ENCODE results near the gene MIPOL1.
"Not testable (repeated sequence)": the region's sequence is repeated elsewhere in the genome, so short reads cannot be mapped to it uniquely, and the experiment has no call there.

MIPOL1 gene

DNA sequence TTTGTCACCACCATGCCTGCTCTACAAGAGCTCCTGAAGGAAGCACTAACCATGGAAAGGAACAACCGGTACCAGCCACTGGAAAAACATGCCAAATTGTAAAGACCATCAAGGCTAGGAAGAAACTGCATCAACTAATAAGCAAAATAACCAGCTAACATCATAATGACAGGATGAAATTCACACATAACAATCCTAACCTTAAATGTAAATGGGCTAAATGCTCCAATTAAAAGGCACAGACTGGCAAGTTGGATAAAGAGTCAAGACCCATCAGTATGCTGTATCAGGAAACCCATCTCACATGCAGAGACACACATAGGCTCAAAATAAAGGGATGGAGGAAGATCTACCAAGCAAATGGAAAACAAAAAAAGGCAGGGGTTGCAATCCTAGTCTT, 97.5 kb downstream of the MIPOL1 start:
- DNase-seq = not testable (repeated sequence)

DNA sequence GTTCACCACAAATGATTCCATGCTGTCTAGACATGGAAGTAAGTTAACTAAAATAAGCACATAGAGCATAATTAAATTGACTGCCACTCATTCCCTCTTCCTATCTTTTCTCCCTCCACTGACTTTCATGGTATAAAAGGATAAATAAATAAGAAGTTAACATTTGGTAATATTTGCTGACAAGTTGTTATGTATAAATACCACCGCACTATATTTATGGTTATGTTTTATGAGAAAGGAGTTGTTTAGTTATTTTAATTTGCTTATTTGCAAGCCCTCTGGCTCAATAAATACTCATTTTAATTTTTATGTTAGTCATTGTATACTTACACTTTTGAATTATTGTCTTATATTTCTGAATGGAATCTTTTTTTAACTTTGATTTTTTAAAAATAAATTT, 113.5 kb downstream of the MIPOL1 start:
- no peak for DNase-seq

DNA sequence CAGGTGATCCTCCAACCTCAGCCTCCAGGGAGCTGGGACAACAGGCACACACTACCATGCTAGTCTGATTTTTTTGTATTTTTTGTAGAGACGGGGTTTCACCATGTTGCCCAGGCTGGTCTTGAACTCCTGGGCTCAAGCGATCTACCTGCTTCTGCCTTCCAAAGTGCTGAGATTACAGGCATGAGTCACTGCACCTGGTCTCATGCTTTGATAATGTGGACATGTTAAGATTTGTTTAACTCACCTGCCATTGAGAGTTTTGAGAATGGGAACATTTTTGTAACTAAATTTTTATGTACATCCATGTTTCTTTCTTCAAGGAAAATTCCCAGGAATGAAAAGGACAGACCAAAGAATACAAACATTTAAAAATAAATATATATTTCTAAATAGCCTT, 121.2 kb downstream of the MIPOL1 start:
- no peak for DNase-seq

DNA sequence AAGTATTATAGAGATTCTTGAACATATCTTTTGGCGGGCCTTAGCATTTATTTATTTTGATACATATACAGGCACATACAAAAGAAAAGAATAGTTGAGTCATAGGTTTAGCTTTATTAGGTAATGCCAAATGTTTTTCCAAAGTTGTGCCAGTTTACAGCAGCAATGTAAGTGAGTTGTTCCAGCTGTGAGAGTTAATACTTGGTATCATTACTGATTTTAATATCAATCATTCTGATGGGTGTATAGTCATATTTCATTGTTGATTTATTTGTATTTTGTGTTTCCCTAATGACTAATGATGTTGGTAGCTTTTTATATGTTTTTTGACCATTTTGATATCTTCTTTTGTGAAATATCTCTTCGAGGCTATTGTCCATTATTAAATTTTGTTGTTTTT, 122.4 kb downstream of the MIPOL1 start:
- no peak for DNase-seq

DNA sequence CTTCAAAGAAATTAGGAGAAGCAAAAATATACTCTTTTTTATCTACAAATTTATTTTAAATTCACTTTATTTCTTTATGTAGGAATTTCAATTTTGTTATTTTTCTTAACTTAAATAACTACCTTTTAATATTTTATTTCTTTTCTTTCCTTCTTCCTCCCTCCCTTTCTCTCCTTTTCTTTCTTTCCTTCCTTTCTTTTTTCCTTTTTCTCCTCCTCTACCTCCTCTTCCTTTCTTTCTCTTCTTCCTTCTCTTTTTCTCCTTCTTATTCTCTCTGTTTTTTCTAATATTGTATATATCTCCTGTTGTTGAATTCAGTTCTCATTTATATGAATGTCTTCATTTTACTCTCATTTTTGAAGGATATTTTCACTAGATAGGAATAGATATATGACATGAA, 127.6 kb downstream of the MIPOL1 start:
- DNase-seq = no peak

DNA sequence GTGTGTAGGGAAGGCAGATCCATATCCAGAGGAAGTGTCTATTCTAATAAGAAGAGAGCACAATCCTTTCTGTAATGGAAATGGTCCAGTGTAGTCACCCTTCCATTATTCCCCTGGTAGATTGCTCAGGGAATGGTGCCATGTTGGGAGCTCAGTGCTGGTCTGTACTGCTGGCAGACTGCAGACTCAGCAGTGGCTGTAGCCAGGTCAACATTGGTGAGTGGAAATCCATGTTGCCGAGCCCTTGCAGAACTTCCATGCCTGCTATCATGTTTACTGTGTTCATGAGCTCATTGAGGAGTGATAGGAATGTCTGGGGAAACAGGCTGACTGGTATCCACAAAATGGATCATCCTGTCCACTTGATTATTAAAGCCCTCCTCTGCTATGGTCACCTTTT, 128.7 kb downstream of the MIPOL1 start:
- no peak for DNase-seq

DNA sequence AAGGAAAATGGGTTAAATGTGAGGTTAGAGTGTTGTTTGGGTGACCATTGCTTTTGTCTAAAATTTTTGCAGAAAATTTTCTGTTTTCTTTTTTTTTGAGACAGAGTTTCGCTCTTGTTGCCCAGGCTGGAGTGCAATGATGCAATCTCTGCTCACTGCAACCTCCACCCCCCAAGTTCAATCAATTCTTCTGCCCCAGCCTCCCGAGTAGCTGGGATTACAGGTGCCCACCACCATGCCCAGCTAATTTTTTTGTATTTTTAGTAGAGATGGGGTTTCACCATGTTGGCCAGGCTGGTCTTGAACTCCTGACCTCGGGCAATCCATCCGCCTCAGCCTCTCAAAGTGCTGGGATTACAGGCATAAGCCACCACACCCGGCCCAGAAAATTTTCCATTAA, 130.2 kb downstream of the MIPOL1 start:
- DNase-seq = not testable (repeated sequence)

DNA sequence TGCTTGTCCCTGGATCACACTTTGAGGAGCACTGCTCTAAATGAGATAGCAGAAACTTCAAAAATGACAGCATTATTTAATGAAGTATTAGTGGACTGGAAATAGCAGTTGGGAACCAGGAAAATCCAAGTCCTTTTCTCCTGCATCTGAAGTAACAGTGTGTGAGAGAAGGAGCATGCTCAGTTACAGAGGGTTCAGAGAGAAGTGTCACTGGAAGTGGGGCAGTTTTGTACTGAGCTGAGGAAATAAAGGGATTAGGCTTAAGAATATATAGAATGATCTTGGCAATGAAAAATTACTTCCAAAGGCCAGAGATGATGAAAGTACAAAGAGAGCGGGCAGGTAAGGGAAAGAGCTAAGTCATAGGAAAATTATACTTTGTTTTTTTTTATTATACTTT, 130.9 kb downstream of the MIPOL1 start:
- no peak for DNase-seq

DNA sequence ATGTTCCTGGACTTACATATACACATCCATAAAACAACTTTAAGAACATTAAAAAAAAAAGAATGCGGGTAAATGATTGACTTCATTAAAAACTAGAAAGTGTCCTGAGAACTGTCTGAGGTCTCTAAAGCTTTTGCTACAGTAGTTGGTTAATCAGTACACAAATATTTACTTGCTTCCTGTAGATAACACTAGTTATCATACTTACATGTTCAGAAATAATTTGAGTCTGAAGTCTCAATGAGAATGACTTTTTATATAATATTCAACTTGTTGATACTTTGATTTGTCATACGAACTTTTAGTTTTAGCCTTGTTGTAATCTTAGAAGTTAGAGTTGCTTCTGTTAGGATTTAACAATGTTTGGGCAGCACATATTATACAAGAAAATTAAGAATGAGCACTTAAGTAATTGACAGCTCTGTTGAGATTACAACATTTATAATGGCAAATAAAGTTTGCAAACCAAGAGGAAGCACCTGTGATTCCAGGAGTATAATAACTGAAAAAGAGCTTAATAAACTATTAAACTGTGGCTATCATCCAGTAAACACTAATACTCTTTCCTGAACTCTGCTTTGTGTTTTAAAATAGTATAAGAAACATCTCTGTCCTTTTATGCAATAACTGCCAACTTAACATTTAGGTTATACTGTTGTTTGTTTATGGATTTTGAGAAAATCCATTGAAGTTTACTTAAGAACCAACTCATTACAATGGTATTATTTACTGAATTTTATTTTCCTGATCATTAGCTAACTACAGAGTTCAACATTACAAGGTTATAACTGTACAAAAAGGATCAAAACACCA, 131.7 kb downstream of the MIPOL1 start:
- DNase-seq = no peak

DNA sequence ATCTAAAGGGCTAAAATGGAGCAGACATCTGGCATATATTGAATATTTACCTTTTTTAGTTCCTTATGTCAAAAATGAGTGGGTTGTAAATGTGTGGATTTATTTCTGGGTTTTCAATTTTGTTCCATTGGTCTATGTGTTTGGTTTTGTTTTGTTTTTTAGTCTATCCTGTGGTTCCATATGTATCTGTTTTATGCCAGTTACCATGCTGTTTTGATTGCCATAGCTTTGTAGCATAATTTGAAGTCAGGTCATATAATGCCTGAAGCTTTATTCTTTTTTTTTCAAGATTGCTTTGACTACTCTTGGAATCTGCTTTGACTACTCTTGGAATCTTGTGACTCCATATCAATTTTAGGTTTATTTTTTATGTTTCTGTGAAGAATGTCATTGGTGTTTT, 133.2 kb downstream of the MIPOL1 start:
- no peak for DNase-seq

DNA sequence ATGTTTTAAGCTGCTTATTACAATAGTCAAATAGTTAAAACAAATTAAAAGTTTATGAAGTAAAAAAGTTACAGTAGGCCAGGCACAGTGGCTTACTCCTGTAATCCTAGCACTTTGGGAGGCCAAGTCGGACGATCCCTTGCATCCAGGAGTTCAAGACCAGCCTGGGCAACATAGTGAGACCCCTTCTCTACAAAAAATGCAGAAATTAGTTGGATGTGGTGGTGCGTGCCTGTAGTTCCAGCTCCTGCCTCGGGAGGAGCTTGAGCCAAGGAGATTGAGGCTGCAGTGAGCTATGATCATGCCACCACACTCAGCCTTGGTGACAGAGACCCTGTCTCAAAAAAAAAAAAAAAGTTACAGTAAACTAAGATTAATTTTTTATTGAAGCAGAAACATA, 142.6 kb downstream of the MIPOL1 start:
- DNase-seq = no peak

DNA sequence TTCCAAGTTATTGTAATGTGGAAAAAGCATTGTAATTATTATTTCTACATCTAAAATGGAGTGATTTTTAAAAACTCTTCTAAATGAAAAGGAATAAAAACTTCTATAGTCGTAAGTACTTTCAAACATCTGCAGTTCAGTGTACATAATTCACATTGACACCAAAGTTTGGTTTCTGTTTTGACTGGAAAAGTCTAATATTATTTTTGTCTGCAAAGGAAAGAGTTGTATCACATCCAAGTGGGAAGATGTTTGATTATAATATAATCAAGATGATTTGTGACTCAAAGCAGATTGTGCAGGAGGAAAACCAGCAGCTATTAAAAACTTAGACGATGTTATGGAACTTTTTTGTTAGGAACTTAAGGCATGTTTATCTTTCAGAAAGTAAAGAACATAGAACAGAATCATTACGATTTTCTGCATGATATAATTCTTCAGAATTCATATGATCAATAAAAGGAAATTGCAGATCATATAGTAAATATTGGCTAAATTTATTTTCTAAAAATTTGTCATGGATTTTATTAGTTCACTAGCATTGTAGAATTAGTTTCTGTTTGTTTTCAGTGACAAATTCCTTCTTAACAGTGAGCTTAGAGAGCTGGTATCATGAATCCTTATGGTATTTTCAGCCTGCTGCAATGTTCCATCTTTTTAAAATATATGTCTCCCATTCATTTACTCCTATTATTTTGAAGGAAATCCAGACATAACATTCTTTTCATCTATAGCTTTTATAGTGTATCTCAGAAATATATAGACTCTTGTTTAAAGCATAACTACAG, 145.8 kb downstream of the MIPOL1 start:
- DNase-seq = no peak

DNA sequence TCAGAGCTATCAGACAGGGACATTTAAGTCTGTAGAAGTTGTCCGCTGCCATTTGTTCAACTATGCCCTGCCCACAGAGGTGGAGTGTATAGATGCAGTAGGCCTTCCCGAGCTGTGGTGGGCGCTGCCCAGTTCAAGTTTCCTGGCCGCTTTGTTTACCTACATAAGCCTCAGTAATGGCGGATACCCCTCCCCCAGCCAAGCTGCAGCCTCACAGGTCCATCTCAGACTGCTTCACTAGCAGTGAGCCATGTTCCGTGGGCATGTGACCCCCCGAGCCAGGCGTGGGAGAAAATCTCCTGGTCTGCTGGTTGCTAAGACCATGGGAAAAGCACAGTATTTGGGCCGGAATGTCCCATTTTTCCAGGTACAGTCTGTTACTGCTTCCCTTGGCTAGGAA, 165.9 kb downstream of the MIPOL1 start:
- DNase-seq = no peak

DNA sequence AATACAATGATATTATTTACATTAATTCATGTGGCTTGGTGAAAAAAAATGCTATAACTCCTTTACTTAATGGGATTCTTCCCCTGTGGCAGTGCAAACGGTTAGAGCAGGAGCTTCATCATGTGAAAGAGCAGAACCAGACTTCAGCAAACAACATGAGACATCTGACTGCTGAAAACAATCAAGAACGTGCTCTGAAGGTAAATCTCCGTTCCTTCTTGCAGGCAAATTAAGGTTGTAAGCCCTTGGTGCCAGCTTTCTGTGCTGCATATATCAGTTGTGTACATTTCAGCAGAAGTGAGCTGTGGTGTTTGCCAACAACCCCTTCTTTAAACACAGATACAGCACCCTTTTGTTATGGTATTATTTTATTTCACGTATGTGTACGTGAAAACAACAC, 171.7 kb downstream of the MIPOL1 start:
- peak; percentile 53 for DNase-seq

DNA sequence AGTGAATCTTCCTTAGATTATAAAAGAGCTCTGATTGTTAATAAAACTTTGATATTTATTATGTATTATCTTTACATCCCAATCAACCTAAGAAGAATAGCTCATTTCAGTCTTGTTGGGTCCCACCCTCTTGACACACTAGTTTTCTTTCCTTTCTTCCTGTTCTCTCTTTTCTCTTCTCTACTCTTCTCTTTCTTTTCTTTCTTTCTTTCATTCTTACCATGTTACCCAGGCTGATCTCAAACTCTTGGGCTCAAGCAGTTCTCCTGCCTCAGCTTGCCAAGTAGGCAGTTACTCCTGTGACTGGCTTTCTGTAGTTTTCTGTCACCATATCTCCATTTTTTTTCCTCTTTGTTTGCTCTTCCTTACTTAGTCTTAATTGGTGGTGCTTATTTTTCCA, 177.8 kb downstream of the MIPOL1 start:
- DNase-seq = no peak

DNA sequence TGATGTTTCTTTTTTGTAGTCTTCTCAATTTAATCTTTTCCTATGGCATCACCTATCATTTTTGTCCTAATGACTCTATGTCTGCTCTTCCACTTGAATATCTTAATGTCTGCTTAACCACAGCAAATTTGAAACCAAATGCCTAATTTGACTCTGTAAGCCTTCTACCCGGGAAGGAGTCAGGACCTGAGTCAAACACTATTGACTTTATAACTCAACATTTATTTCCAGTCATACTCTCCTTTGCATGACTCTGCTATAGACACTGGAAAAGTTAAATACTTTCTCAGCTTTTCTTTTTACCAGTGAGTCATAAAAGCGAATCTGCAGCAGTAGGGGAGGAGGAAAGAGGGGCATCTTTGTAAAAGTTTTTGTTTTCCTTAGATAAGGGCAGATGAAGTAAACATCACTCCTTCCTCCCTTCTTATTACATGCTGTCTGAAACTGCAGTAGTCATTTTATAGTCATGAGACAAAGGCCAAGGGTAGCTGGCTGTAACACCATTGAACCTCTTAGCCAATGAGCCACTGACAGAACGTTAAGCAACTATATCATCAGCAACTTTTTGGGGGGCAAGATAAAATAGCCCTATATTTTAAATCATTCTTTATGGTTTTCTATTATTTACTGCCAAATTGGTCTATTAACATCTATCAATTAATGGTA, 179.3 kb downstream of the MIPOL1 start:
- no peak for DNase-seq

DNA sequence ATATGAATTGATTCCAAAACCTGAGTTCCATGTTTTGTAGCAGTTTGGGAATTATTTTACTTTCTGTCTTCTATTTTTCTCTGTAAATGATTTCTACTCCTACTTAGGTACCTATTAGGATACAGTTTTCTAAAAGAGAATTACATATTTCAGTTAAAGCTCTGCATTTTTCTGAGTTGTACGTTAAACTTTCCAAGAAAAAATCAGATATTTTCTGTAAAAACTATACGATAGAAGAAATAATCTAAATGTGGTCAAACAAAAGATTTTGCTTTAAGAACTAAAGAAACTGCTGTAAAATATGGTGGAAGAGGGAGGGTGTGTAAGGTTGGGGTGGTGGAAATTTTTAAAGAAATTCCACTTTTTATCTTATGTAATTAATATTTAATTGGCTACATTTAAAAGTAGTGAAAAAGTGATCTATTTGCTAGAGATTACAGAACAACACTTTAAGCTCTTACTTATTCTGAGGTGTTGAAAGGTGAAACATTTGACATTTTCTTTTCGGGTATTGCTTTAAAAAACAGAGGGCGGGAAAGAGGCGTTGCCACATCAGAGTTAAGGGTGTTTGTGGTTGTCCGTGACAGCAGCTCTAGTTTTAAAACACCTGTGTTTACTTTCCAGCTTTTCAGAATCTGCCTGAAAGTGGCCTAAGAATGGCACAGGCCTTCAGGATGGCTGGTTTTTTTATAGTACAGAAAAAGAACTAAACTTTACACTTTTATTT, 187.3 kb downstream of the MIPOL1 start:
- DNase-seq = peak; percentile 64

DNA sequence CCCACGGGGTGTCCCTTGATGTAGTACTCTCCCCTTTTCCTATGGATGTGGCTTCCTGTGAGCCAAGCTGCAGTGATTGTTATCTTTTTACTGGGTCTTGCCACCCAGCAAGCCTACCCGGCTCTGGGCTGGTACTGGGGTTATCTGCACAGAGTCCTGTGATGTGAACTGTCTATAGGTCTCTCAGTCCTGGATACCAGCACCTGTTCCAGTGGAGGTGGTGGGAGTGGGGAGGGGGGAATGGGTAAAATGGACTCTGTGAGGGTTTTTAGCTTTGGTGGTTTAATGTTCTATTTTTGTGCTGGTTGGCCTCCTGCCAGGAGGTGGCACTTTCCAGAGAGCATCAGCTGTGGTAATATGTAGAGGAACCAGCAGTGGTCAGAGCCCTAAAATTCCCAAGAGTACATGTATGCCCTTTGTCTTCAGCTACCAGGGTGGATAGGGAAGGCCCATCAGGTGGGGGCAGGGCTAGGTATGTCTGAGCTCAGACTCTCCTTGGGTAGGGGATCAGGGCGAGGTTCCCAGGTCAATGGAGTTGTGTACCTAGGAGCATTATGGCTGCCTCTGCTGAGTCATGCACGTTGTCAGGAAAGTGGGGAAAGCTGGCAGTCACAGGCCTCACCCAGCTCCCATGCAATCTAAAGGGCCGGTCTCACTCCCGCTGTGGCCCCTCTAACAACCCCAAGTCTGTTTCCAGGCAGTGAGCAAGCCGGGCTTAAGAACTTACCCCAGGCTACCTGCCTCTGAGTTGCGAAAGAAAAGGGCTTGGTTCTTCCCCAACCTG, 199.6 kb downstream of the MIPOL1 start:
- not testable (repeated sequence) for DNase-seq

DNA sequence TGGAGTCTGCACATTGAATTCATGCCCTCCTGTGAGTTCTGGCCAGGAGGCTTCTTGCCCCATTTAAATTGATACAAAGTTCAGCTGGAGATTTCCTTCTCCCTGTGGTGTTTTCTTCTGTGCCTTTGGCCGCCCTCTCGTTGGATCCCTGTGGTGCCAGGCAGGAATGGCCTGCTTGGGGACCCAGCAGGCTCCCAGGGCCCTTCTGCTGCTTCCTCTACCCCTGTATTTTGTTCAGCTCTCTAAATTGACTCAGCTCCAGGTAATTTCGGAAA, 200.1 kb downstream of the MIPOL1 start:
- DNase-seq = no peak

DNA sequence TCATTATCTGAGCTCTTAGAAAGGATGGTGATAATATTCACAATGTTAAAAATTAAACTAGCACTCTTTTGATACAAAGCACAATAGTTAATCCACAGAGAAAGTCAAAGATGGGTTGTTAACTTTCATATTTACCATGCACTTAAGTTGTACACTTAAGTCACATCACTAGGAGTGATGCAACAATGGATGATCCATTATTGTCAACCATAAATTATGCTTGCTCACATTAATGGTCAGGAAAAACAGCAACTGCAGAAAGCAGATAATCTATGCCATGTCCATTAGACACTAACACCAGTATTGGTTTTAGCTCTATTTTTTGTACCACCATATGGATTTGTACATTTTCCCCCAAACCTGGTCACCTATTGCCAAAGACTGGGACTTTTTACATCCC, 201.8 kb downstream of the MIPOL1 start:
- DNase-seq = no peak

DNA sequence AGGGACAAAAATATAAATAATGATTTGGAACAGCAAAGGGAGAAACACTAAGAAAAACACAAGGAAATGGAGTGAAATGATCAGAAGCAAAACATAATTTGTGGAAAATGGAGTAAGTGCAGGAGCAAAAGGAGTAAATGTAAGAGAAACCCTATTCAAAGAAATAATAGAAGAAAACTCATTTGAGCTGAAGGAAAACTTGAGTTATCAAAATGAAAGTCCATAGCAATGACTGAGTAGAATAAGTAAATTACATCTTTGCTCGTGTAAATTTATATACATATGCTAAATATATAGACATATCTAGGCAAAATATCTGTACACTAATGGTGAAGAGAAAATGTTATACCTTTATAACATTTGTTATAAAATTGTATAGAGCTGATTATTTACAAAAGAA, 203.4 kb downstream of the MIPOL1 start:
- DNase-seq = no peak

DNA sequence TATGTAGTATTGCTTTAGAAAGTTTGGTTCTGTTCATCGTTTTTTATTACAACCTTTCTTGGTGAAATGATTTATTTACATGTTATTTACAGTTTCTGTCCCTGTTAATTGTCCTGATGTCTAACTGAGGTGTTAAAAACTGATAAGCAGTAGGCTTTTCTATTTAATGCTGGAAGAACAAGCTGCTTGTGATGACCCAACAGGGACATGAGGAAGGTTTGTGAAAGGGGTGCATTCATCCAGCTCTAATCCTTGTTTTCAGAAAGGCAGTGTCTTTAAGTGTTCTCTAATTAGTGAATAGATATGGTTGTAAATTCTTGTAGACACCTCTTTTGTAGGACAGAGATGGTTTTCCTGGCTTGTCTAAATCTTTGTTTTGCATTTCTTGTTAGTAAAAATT, 205.9 kb downstream of the MIPOL1 start:
- no peak for DNase-seq

DNA sequence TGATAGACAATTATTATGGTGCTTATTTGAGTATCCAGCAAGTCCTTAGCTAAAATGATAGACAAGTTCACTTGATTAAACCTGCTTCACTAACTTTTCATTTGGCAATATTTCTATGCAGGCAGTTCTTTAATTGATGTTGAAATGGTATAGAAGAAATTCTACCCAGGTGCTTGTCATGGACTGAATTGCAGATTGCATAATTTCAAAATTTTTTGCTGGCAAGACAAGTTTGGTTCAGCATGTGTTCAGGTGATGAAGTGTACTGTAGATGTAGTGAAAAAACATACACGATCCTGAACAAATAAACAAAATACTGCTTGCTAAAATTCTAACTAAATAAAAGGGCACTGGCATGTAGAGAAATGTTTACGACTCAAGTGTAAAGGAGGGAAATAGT, 208.4 kb downstream of the MIPOL1 start:
- DNase-seq = no peak

Measured in NCI-H2081 treated with DMSO at 0.1 percent for 48 hours (cell line).